Fibroblast of lung (primary cell): ENCODE data around the gene DEF6. TPM values are rescaled to one million over a fixed set of nuclear protein-coding genes. Genes with fewer than 3 reads are reported as not detected.

Experiments
- DNase-seq, 2 donors: peaks; one replicate each; pipeline versions ENCODE4 v3.0.0 to v3.0.0-alpha.2; 2010; ENCODE audit warnings: low read depth in 2 of 2
- H2AFZ ChIP-seq: 2 replicates; pipeline ENCODE4 v1.5.1; 2012; ENCODE audit warnings: low read length, control low read depth, inconsistent platforms
- H3K27ac ChIP-seq: 2 replicates; pipeline ENCODE4 v1.5.1; 2011; ENCODE audit warnings: low read length, control low read depth; ENCODE audit not compliant: insufficient read depth
- H3K27me3 ChIP-seq: 2 replicates; pipeline ENCODE4 v1.5.1; 2011; ENCODE audit warnings: mild to moderate bottlenecking, low read length; ENCODE audit not compliant: control insufficient read depth, insufficient read depth
- H3K36me3 ChIP-seq: 2 replicates; pipeline ENCODE4 v1.5.1; 2011; ENCODE audit warnings: low read length; ENCODE audit not compliant: control insufficient read depth, insufficient read depth
- H3K4me1 ChIP-seq: 2 replicates; pipeline ENCODE4 v1.5.1; 2011; ENCODE audit warnings: low read length; ENCODE audit not compliant: control insufficient read depth, insufficient read depth; ENCODE audit errors: extremely low read depth
- H3K4me2 ChIP-seq: 2 replicates; pipeline ENCODE4 v1.5.1; 2011; ENCODE audit warnings: low read length, control low read depth; ENCODE audit not compliant: insufficient read depth; ENCODE audit errors: extremely low read depth
- H3K4me3 ChIP-seq, 4 experiments: fragments of 200-600 bp in 1 of 4; sonication (generic) in 1 of 4; replicated peaks in 1 of 4; 2 replicates each; pipeline ENCODE4 v1.5.1; 2011 to 2016; ENCODE audit warnings: low read length in 4 of 4, low read depth in 3 of 4, mild to moderate bottlenecking in 3 of 4, control low read depth in 2 of 4, inconsistent platforms in 1 of 4, mixed read lengths in 1 of 4; ENCODE audit not compliant: insufficient read depth in 1 of 4; ENCODE audit errors: control extremely low read depth in 1 of 4
- H3K79me2 ChIP-seq: 2 replicates; pipeline ENCODE4 v1.5.1; 2012; ENCODE audit warnings: mild to moderate bottlenecking, low read length, inconsistent platforms; ENCODE audit not compliant: control insufficient read depth, insufficient read depth
- H3K9ac ChIP-seq: 2 replicates; pipeline ENCODE4 v1.5.1; 2011; ENCODE audit warnings: mild to moderate bottlenecking, low read length, control low read depth; ENCODE audit not compliant: insufficient read depth
- H3K9me3 ChIP-seq: 2 replicates; pipeline ENCODE4 v1.5.1; 2012; ENCODE audit warnings: low read depth, low read length; ENCODE audit not compliant: control insufficient read depth, insufficient read depth
- H4K20me1 ChIP-seq: 2 replicates; pipeline ENCODE4 v1.5.1; 2011; ENCODE audit warnings: low read length; ENCODE audit not compliant: control insufficient read depth, insufficient read depth; ENCODE audit errors: extremely low read depth
- CTCF ChIP-seq, 2 donors: IDR thresholded peaks in 1 of 2; conservative IDR thresholded peaks in 1 of 2; 1 replicate in 1 of 2; 2 replicates in 1 of 2; pipeline ENCODE4 v1.5.1; 2011 to 2012; ENCODE audit warnings: low read length in 2 of 2, control low read depth in 1 of 2, inconsistent platforms in 1 of 2, low read depth in 1 of 2, mild to moderate bottlenecking in 1 of 2
- EZH2 ChIP-seq: IDR thresholded peaks from 2 replicates; pipeline ENCODE4 v1.5.1; 2012; ENCODE audit warnings: low read length, control low read depth, mild to moderate bottlenecking; ENCODE audit errors: missing control alignments
- polyA plus RNA-seq, 2 donors: library from polyadenylated mRNA; depleted of rRNA in 1 of 2; stranded (reverse) in 1 of 2; unstranded in 1 of 2; fragments of >200 nt; gene quantifications; 2 replicates each; pipeline ENCODE4 v1.2.1, GENCODE V29; 2011 to 2012; ENCODE audit warnings: missing spikeins in 1 of 2
- total RNA-seq: library from RNA; depleted of rRNA; stranded (reverse); fragments of >200 nt; gene quantifications from 2 replicates; pipeline ENCODE4 v1.2.1, GENCODE V29; 2014

Gene DEF6
- total and polyA plus RNA-seq, 2 donors (not counting 1 experiment from before 2014, with no cell fraction given), result 0.12 to 0.33 TPM

- TF ChIP-seq CTCF (conservative IDR thresholded peaks at IDR 0.05 in 1 of 2, IDR thresholded peaks at IDR 0.05 in 1 of 2; ENCODE audit: low read depth in 1 of 2, low read length in 2 of 2) (no peak), EZH2 (no peak)
- no peak for DNase-seq
- Histone ChIP-seq H3K4me3 (no peak overlapping the region), H3K27ac (no peak overlapping the region), H3K4me2 (no peak overlapping the region), H3K9me3 (no peaks in the 10 kb centered on the region), H3K27me3 (no peaks in the 10 kb centered on the region), H3K79me2 (peaks cover 47% of the 10 kb centered on the region), H2AFZ (no peak overlapping the region), H3K4me1 (peaks cover 22% of the 10 kb centered on the region), H3K36me3 (no peaks in the 10 kb centered on the region), H3K9ac (no peak overlapping the region), H4K20me1 (no peaks in the 10 kb centered on the region)
Observed at GRCh38 chr6:35365594-35366203, 68.1 kb downstream of the DEF6 start.

GRCh38 chr6:35366204-35366596, 68.6 kb downstream of the DEF6 start:
- H3K4me1 ChIP-seq, result peaks cover 27% of the 10 kb centered on the region
- H2AFZ ChIP-seq, result no peak overlapping the region

GRCh38 chr6:35367646-35368037, 70.0 kb downstream of the DEF6 start:
- peak overlapping the region; percentile 53 for H3K27ac ChIP-seq
- H3K4me1 ChIP-seq, result peaks cover 29% of the 10 kb centered on the region
- no peaks in the 10 kb centered on the region for H4K20me1 ChIP-seq
- TF ChIP-seq CTCF (conservative IDR thresholded peaks at IDR 0.05 in 1 of 2, IDR thresholded peaks at IDR 0.05 in 1 of 2; ENCODE audit: low read depth in 1 of 2, low read length in 2 of 2), result no peak
- no peak for TF ChIP-seq EZH2
- no peak overlapping the region for H2AFZ ChIP-seq
- no peaks in the 10 kb centered on the region for H3K27me3 ChIP-seq
- DNase-seq, result no peak
- H3K4me2 ChIP-seq, result no peak overlapping the region
- no peak overlapping the region for H3K9ac ChIP-seq
- H3K36me3 ChIP-seq, result no peaks in the 10 kb centered on the region
- peaks cover 48% of the 10 kb centered on the region for H3K79me2 ChIP-seq
- H3K4me3 ChIP-seq, result no peak overlapping the region
- no peaks in the 10 kb centered on the region for H3K9me3 ChIP-seq

More at GRCh38 chr6:35366204-35366596, 68.6 kb downstream of the DEF6 start:
- H3K4me2 ChIP-seq, result no peak overlapping the region
- H3K36me3 ChIP-seq, result no peaks in the 10 kb centered on the region
- H3K9me3 ChIP-seq, result no peaks in the 10 kb centered on the region
- no peak for DNase-seq
- no peak overlapping the region for H3K4me3 ChIP-seq
- H3K27ac ChIP-seq, result no peak overlapping the region
- no peak overlapping the region for H3K9ac ChIP-seq
- no peaks in the 10 kb centered on the region for H4K20me1 ChIP-seq
- peaks cover 44% of the 10 kb centered on the region for H3K79me2 ChIP-seq
- TF ChIP-seq EZH2 (no peak), CTCF (conservative IDR thresholded peaks at IDR 0.05 in 1 of 2, IDR thresholded peaks at IDR 0.05 in 1 of 2; ENCODE audit: low read depth in 1 of 2, low read length in 2 of 2) (no peak)
- no peaks in the 10 kb centered on the region for H3K27me3 ChIP-seq
